Trophoblast cell (in vitro differentiated cells and primary cell): ENCODE data around the gene ARSG.
"Not testable (repeated sequence)": the region's sequence is repeated elsewhere in the genome, so short reads cannot be mapped to it uniquely, and the experiment has no call there.

Experiments
- DNase-seq, 2 donors: peaks; one replicate each; pipeline ENCODE4 v3.0.0-alpha.2; 2016
- H2AFZ ChIP-seq: 2 replicates; pipeline ENCODE4 v1.6.1; 2013; ENCODE audit warnings: low read length, moderate library complexity, mild to moderate bottlenecking; ENCODE audit not compliant: insufficient read depth, poor library complexity
- H2AK5ac ChIP-seq: 2 replicates; pipeline ENCODE4 v1.6.1; 2013; ENCODE audit warnings: mild to moderate bottlenecking, low read length
- H2BK120ac ChIP-seq: 2 replicates; pipeline ENCODE4 v1.6.1; 2013; ENCODE audit warnings: low read length, mild to moderate bottlenecking, moderate library complexity; ENCODE audit not compliant: insufficient read depth, poor library complexity
- H2BK12ac ChIP-seq: 2 replicates; pipeline ENCODE4 v1.6.1; 2013; ENCODE audit warnings: mild to moderate bottlenecking, low read length, moderate library complexity
- H2BK5ac ChIP-seq: 2 replicates; pipeline ENCODE4 v1.6.1; 2013; ENCODE audit warnings: low read length, low read depth, moderate library complexity, mild to moderate bottlenecking; ENCODE audit not compliant: poor library complexity
- H3K14ac ChIP-seq: 2 replicates; pipeline ENCODE4 v1.6.1; 2013; ENCODE audit warnings: mild to moderate bottlenecking, low read length
- H3K18ac ChIP-seq: 2 replicates; pipeline ENCODE4 v1.6.1; 2013; ENCODE audit warnings: mild to moderate bottlenecking, low read length
- H3K23ac ChIP-seq: 2 replicates; pipeline ENCODE4 v1.6.1; 2013; ENCODE audit warnings: low read length
- H3K27ac ChIP-seq: 2 replicates; pipeline ENCODE4 v1.5.1; 2013; ENCODE audit warnings: low read depth, mild to moderate bottlenecking, inconsistent platforms, low read length, moderate library complexity
- H3K27me3 ChIP-seq: 2 replicates; pipeline ENCODE4 v1.6.1; 2013; ENCODE audit warnings: inconsistent platforms, mild to moderate bottlenecking, low read length, moderate library complexity; ENCODE audit not compliant: insufficient read depth
- H3K36me3 ChIP-seq, 2 experiments: 1 replicate in 1 of 2; 2 replicates in 1 of 2; pipeline ENCODE4 v1.6.1; 2013; ENCODE audit warnings: low read length in 2 of 2, mild to moderate bottlenecking in 2 of 2, moderate library complexity in 1 of 2; ENCODE audit not compliant: insufficient read depth in 2 of 2, control insufficient read depth in 1 of 2
- H3K4ac ChIP-seq: 2 replicates; pipeline ENCODE4 v1.6.1; 2013; ENCODE audit warnings: low read depth, mild to moderate bottlenecking, low read length, moderate library complexity
- H3K4me1 ChIP-seq, 2 experiments: 1 replicate in 1 of 2; 2 replicates in 1 of 2; pipeline ENCODE4 v1.6.1; 2013; ENCODE audit warnings: low read length in 2 of 2, mild to moderate bottlenecking in 2 of 2, moderate library complexity in 1 of 2; ENCODE audit not compliant: insufficient read depth in 2 of 2, control insufficient read depth in 1 of 2
- H3K4me2 ChIP-seq: 2 replicates; pipeline ENCODE4 v1.6.1; 2013; ENCODE audit warnings: inconsistent platforms, mild to moderate bottlenecking, low read length, moderate library complexity
- H3K4me3 ChIP-seq: 2 replicates; pipeline ENCODE4 v1.5.1; 2013; ENCODE audit warnings: mild to moderate bottlenecking, low read depth, low read length, inconsistent platforms
- H3K79me1 ChIP-seq: one replicate; pipeline ENCODE4 v1.6.1; 2013; ENCODE audit warnings: low read length
- H3K79me2 ChIP-seq: 2 replicates; pipeline ENCODE4 v1.6.1; 2013; ENCODE audit warnings: low read length, mild to moderate bottlenecking; ENCODE audit not compliant: control insufficient read depth, insufficient read depth, poor library complexity
- H3K9ac ChIP-seq: 2 replicates; pipeline ENCODE4 v1.6.1; 2013; ENCODE audit warnings: mild to moderate bottlenecking, low read length
- H3K9me3 ChIP-seq: 2 replicates; pipeline ENCODE4 v1.6.1; 2013; ENCODE audit warnings: low read depth, mild to moderate bottlenecking, control low read depth, inconsistent platforms, low read length; ENCODE audit not compliant: insufficient read depth
- H4K12ac ChIP-seq: 2 replicates; pipeline ENCODE4 v1.6.1; 2013; ENCODE audit warnings: low read depth, mild to moderate bottlenecking, low read length, moderate library complexity
- H4K8ac ChIP-seq: 2 replicates; pipeline ENCODE4 v1.6.1; 2013; ENCODE audit warnings: low read depth, mild to moderate bottlenecking, low read length, moderate library complexity
- H4K91ac ChIP-seq: one replicate; pipeline ENCODE4 v1.6.1; 2013; ENCODE audit warnings: low read depth, mild to moderate bottlenecking, low read length, moderate library complexity
- WGBS: extraction: QIAGEN DNeasy Blood & Tissue Kit; methylation state at CpG from one replicate; pipeline ENCODE4 v1.1.7; 2013; ENCODE audit warnings: missing lambda C conversion rate; ENCODE audit not compliant: insufficient read length, insufficient coverage; ENCODE audit errors: extremely low coverage; 5-methylcytosine and 5-hydroxymethylcytosine counted together

Gene ARSG

GRCh38 chr17:68403837-68404236 is 112.5 kb downstream of the ARSG start:
- no CpG with 5 or more reads among the region's 5 CpGs for WGBS
- H2AK5ac ChIP-seq, H2AFZ ChIP-seq, H3K4me1 ChIP-seq, H3K9ac ChIP-seq, H2BK120ac ChIP-seq, H3K36me3 ChIP-seq, H4K12ac ChIP-seq, H3K4me3 ChIP-seq, H3K27ac ChIP-seq, H3K18ac ChIP-seq, H4K8ac ChIP-seq, H3K27me3 ChIP-seq, H3K9me3 ChIP-seq, H4K91ac ChIP-seq, H2BK12ac ChIP-seq, H3K4ac ChIP-seq, H3K79me1 ChIP-seq, H3K14ac ChIP-seq, H3K79me2 ChIP-seq, H2BK5ac ChIP-seq, H3K4me2 ChIP-seq, H3K23ac ChIP-seq, DNase-seq: not testable (repeated sequence)

GRCh38 chr17:68407656-68408055 is 116.4 kb downstream of the ARSG start:
- H3K9ac ChIP-seq, H3K79me2 ChIP-seq, H3K36me3 ChIP-seq, H3K18ac ChIP-seq, H3K27me3 ChIP-seq, H4K8ac ChIP-seq, H3K4me1 ChIP-seq, H3K79me1 ChIP-seq, H3K4me3 ChIP-seq, H3K14ac ChIP-seq, H4K91ac ChIP-seq, H4K12ac ChIP-seq, H3K23ac ChIP-seq, H3K27ac ChIP-seq, H3K9me3 ChIP-seq, H3K4ac ChIP-seq, H2BK120ac ChIP-seq, H2AK5ac ChIP-seq, H2AFZ ChIP-seq, H2BK12ac ChIP-seq, H3K4me2 ChIP-seq, H2BK5ac ChIP-seq, DNase-seq: not testable (repeated sequence)
- WGBS: no CpG with 5 or more reads among the region's 1 CpG

- H4K12ac ChIP-seq: not testable (repeated sequence)
These were observed 122.6 kb downstream of the ARSG start for GRCh38 chr17:68413597-68414560.

GRCh38 chr17:68414901-68415300 is 123.6 kb downstream of the ARSG start:
- DNase-seq, H3K9me3 ChIP-seq, H3K4me1 ChIP-seq, H3K79me2 ChIP-seq, H3K4me2 ChIP-seq, H4K12ac ChIP-seq, H3K9ac ChIP-seq, H3K14ac ChIP-seq, H2BK5ac ChIP-seq, H3K18ac ChIP-seq, H2AK5ac ChIP-seq, H3K27me3 ChIP-seq, H3K27ac ChIP-seq, H3K79me1 ChIP-seq, H3K36me3 ChIP-seq, H3K4me3 ChIP-seq, H4K91ac ChIP-seq, H2BK12ac ChIP-seq, H4K8ac ChIP-seq, H3K4ac ChIP-seq, H3K23ac ChIP-seq, H2BK120ac ChIP-seq, H2AFZ ChIP-seq: not testable (repeated sequence)

More at GRCh38 chr17:68413597-68414560, 122.6 kb downstream of the ARSG start:
- peak; percentile 15 to 37 for DNase-seq
- H3K27ac ChIP-seq, H2BK5ac ChIP-seq, H3K18ac ChIP-seq, H2BK120ac ChIP-seq, H3K27me3 ChIP-seq, H3K4ac ChIP-seq, H3K36me3 ChIP-seq, H3K79me2 ChIP-seq, H3K23ac ChIP-seq, H3K14ac ChIP-seq, H3K9ac ChIP-seq, H3K79me1 ChIP-seq, H3K9me3 ChIP-seq, H4K91ac ChIP-seq, H2AFZ ChIP-seq, H2AK5ac ChIP-seq, H2BK12ac ChIP-seq, H3K4me1 ChIP-seq, H4K8ac ChIP-seq, H3K4me3 ChIP-seq: not testable (repeated sequence)
- no CpG with 5 or more reads among the region's 34 CpGs for WGBS
- H3K4me2 ChIP-seq: peak overlapping the region; percentile 50
